Activated T-cell treated with anti-CD3 and anti-CD28 coated beads, Interleukin-2, amount 50 U/mL, for 72 hours (primary cell): ENCODE measurements around the gene CWC25. TPM values are rescaled to one million over a fixed set of nuclear protein-coding genes. Genes with fewer than 3 reads are reported as not detected.

Source experiments
- ATAC-seq, 2 donors: fragments of 150-1000 bp; cut with Tn5 transposase; replicated peaks in 1 of 2; 2 replicates each; pipeline ENCODE4 v1.10.0; 2021; ENCODE audit warnings: moderate library complexity in 2 of 2, mild to moderate bottlenecking in 1 of 2
- DNase-seq, 2 donors: peaks; one replicate each; pipeline ENCODE4 v3.0.0; 2021 to 2022; ENCODE audit warnings: mixed read lengths in 1 of 2
- H3K27ac Mint-ChIP-seq: one replicate; pipeline ENCODE4 v1.8.0; 2022; ENCODE audit warnings: mild to moderate bottlenecking, moderate library complexity, mixed read lengths
- H3K27me3 Mint-ChIP-seq: one replicate; pipeline ENCODE4 v1.8.0; 2022; ENCODE audit warnings: low read depth, mixed read lengths
- H3K36me3 Mint-ChIP-seq, 2 donors: one replicate each; pipeline ENCODE4 v1.8.0; 2022; ENCODE audit warnings: mixed read lengths in 2 of 2, mild to moderate bottlenecking in 1 of 2; ENCODE audit not compliant: insufficient read depth in 2 of 2
- H3K4me1 Mint-ChIP-seq: one replicate; pipeline ENCODE4 v1.8.0; 2022; ENCODE audit warnings: low read depth, mixed read lengths
- H3K4me3 Mint-ChIP-seq, 2 donors: one replicate each; pipeline ENCODE4 v1.8.0; 2022; ENCODE audit warnings: mild to moderate bottlenecking in 2 of 2, mixed read lengths in 2 of 2, moderate library complexity in 2 of 2
- H3K9me3 Mint-ChIP-seq, 2 donors: one replicate each; pipeline ENCODE4 v1.8.0; 2022; ENCODE audit warnings: mixed read lengths in 2 of 2
- total RNA-seq, 2 donors: library from RNA; stranded (reverse); gene quantifications; one replicate each; pipeline ENCODE4 v1.2.3, GENCODE V29; 2022

Gene CWC25
- total RNA-seq, 2 donors from 2014 or later: 29.7 to 33.5 TPM

DNA sequence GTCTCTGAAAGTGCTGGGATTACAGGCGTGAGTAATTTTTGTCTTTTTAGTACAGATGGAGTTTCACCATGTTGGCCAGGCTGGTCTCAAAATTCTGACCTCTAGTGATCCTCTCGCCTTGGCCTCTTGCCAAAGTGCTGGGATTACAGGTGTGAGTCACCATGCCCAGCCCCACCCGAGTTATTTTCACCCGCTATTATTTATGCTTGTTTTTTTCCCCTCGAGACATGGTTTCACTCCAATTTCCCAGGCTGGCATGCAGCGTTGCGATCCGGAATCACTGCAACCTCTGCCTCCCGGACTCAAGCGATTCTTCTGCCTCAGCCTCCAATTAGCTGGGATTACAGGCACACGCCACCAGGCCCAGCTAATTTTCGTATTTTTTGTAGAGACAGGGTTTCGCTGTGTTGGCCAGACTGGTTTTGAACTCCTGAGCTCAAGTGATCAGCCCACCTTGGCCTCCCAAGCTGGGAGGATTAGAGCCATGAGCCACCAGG, 19.2 kb upstream of the CWC25 start:
- ATAC-seq (no peak), DNase-seq (no peak)
- Mint-ChIP-seq H3K27me3 (no peaks in the 10 kb centered on the region), H3K27ac (no peak overlapping the region), H3K4me3 (no peak overlapping the region), H3K36me3 (peaks cover 4 to 12% of the 10 kb centered on the region in 2 donors), H3K4me1 (peaks cover 6% of the 10 kb centered on the region), H3K9me3 (no peaks in the 10 kb centered on the region)

GRCh38 chr17:38825762-38826247, 684 bp upstream of the CWC25 start:
- no peak for ATAC-seq
- Mint-ChIP-seq H3K27ac (peak overlapping the region; percentile 99), H3K4me1 (peaks cover 32% of the 10 kb centered on the region), H3K4me3 (peak overlapping the region; percentile 95 to 99), H3K36me3 (peaks cover 0 to 3% of the 10 kb centered on the region in 2 donors), H3K27me3 (no peaks in the 10 kb centered on the region), H3K9me3 (no peaks in the 10 kb centered on the region)
- no peak for DNase-seq

- no peaks in the 10 kb centered on the region for H3K9me3 Mint-ChIP-seq
- no peaks in the 10 kb centered on the region for H3K27me3 Mint-ChIP-seq
- H3K36me3 Mint-ChIP-seq: peaks cover 5 to 17% of the 10 kb centered on the region in 2 donors
- no peak overlapping the region for H3K4me3 Mint-ChIP-seq
- ATAC-seq (peak; percentile 84 to 88), DNase-seq (peak; percentile 38 to 53)
- H3K27ac Mint-ChIP-seq: no peak overlapping the region
- H3K4me1 Mint-ChIP-seq: peaks cover 13% of the 10 kb centered on the region
Measured at GRCh38 chr17:38815576-38816193, 9.4 kb downstream of the CWC25 start.

DNA sequence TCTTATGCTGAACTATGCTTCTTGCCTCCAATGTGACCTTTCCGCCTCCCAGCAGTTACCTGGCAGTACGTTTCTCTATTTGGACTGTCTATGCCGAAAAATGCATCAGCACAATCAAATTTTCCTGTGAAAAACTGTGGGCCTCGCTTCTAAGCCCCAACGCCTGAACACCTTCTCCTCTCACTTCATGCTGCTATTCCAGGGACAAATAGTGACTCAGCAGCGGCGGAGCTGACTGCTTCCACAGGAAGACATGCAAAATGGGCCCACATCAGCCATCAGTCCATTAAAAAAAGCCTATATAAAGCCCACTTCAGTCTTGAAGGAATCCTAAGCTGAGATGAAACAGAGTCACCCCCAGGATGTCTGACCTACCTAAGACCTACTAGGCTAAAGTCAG, 15.3 kb downstream of the CWC25 start:
- Mint-ChIP-seq H3K36me3 (peaks cover 9 to 33% of the 10 kb centered on the region in 2 donors), H3K27me3 (no peaks in the 10 kb centered on the region), H3K4me3 (no peak overlapping the region), H3K9me3 (no peaks in the 10 kb centered on the region), H3K4me1 (no peaks in the 10 kb centered on the region), H3K27ac (no peak overlapping the region)
- ATAC-seq: no peak
- no peak for DNase-seq

- Mint-ChIP-seq H3K9me3 (no peaks in the 10 kb centered on the region), H3K36me3 (peaks cover 4 to 31% of the 10 kb centered on the region in 2 donors)
- DNase-seq: no peak
Measured at GRCh38 chr17:38800237-38800760, 24.8 kb downstream of the CWC25 start.

GRCh38 chr17:38799501-38800236, 25.5 kb downstream of the CWC25 start, which contains the start of gene PIP4K2B:
PIP4K2B (minus strand) TSS chr17:38799556; CDS start chr17:38799424, 132 bp downstream.
- H3K4me1 Mint-ChIP-seq: peaks cover 40% of the 10 kb centered on the region
- peak within 1 kb of the TSS; percentile 85 for H3K27ac Mint-ChIP-seq
- ATAC-seq: peak; percentile 87 to 88
- H3K9me3 Mint-ChIP-seq: no peaks in the 10 kb centered on the region
- H3K4me3 Mint-ChIP-seq: peak within 1 kb of the TSS; percentile 91 to 99
- H3K27me3 Mint-ChIP-seq: no peaks in the 10 kb centered on the region
- peaks cover 4 to 33% of the 10 kb centered on the region in 2 donors for H3K36me3 Mint-ChIP-seq
- DNase-seq: peak; percentile 90 to 92

More at GRCh38 chr17:38800237-38800760, 24.8 kb downstream of the CWC25 start:
- peak overlapping the region; percentile 85 for H3K27ac Mint-ChIP-seq
- ATAC-seq: no peak
- no peaks in the 10 kb centered on the region for H3K27me3 Mint-ChIP-seq
- peak overlapping the region; percentile 88 to 91 for H3K4me3 Mint-ChIP-seq
- H3K4me1 Mint-ChIP-seq: peaks cover 38% of the 10 kb centered on the region

GRCh38 chr17:38798614-38799500, 26.3 kb downstream of the CWC25 start:
- peak overlapping the region; percentile 74 for H3K27ac Mint-ChIP-seq

GRCh38 chr17:38797828-38798227, 27.3 kb downstream of the CWC25 start:
- no peak for DNase-seq
- H3K27ac Mint-ChIP-seq: peak overlapping the region; percentile 74
- no peak for ATAC-seq
- peaks cover 4 to 28% of the 10 kb centered on the region in 2 donors for H3K36me3 Mint-ChIP-seq
- H3K9me3 Mint-ChIP-seq: no peaks in the 10 kb centered on the region
- no peaks in the 10 kb centered on the region for H3K27me3 Mint-ChIP-seq
- peaks cover 46% of the 10 kb centered on the region for H3K4me1 Mint-ChIP-seq
- peak overlapping the region; percentile 89 to 99 for H3K4me3 Mint-ChIP-seq

More at GRCh38 chr17:38798614-38799500, 26.3 kb downstream of the CWC25 start:
- Mint-ChIP-seq H3K4me3 (peak overlapping the region; percentile 89 to 99), H3K9me3 (no peaks in the 10 kb centered on the region), H3K4me1 (peaks cover 46% of the 10 kb centered on the region), H3K27me3 (no peaks in the 10 kb centered on the region), H3K36me3 (peaks cover 4 to 34% of the 10 kb centered on the region in 2 donors)
- DNase-seq (peak; percentile 65 to 69), ATAC-seq (peak; percentile 41 to 42)

- ATAC-seq (no peak), DNase-seq (no peak)
- no peak overlapping the region for H3K27ac Mint-ChIP-seq
- H3K4me3 Mint-ChIP-seq: peak overlapping the region; percentile 40 to 89
- H3K27me3 Mint-ChIP-seq: no peaks in the 10 kb centered on the region
- H3K36me3 Mint-ChIP-seq: peaks cover 4 to 28% of the 10 kb centered on the region in 2 donors
- H3K4me1 Mint-ChIP-seq: peaks cover 46% of the 10 kb centered on the region
- no peaks in the 10 kb centered on the region for H3K9me3 Mint-ChIP-seq
Measured at GRCh38 chr17:38797158-38797490, 28.0 kb downstream of the CWC25 start.

DNA sequence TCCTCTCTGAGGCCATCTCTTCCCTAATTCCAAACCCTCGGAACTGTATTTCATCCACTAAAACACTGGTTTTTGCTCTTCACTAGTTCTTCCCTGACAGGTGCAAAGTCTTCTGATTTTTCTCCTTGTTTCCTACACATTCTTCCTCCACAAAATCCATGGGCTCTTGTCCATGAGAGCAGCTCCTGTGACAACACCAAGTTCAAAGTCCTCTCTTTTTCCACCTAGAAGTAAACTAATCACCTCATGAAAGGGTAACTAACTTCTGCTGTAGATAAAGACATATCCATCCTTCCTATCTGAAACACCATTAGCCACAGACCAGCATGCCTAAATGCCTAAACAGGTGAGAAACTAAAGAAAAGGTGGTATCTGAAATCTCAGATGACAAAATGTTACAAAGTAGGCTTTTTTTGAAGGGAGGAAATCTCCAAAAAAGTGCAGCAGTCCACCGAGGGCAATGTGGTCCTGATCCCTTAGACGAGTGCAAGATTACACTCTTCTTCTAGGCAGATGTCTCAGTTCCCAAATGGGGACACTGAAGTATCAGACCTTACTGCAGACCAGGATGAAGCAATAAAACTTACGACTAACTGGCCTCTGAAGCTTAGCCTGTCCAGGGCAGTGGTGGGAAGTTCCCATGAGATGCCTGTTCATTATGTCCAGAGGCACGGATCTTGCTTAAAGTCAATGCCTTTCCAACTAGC, 28.5 kb downstream of the CWC25 start:
- ATAC-seq: no peak
- Mint-ChIP-seq H3K4me1 (peaks cover 46% of the 10 kb centered on the region), H3K36me3 (peaks cover 4 to 26% of the 10 kb centered on the region in 2 donors), H3K27ac (no peak overlapping the region), H3K9me3 (no peaks in the 10 kb centered on the region), H3K4me3 (peak overlapping the region; percentile 40 to 89), H3K27me3 (no peaks in the 10 kb centered on the region)
- DNase-seq: no peak

DNA sequence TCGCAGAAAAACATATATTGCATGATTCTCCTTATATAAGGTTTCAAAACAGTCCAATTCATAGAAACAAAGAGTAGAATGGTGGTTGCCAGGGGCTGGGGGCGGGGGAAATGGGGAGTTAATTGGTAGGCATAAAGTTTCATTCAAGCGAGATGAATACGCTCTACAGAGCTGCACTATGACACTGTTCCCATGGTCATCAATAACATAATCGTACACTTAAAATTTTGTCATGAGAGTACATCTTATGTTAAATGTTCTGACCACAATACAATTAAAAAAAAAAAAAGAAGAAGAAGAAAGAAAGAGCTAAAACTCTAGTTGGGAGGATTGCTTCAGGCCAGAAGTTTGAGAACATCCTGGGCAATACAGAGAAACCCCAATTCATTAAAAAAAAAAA, 30.9 kb downstream of the CWC25 start:
- DNase-seq (no peak), ATAC-seq (no peak)
- Mint-ChIP-seq H3K27me3 (no peaks in the 10 kb centered on the region), H3K4me3 (no peak overlapping the region), H3K27ac (no peak overlapping the region), H3K9me3 (no peaks in the 10 kb centered on the region), H3K36me3 (peaks cover 2 to 14% of the 10 kb centered on the region in 2 donors), H3K4me1 (peaks cover 38% of the 10 kb centered on the region)

DNA sequence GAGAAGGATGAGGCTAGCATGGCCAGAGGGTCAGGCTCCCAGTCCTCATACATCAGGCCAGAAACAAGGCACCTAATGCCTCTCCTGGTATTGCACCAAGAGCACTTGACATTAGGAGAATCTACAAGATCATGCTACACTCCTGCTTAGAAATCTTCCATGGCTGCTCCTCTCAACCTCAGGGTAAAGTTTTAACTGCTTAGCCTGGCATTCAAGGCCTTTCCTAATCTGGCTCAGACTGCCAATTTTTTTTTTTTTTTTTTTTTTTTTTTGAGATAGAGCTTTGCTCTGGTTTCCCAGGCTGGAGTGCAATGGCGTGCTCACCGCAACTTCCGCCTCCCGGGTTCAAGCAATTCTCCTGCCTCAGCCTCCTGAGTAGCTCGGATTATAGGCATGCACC, 34.0 kb downstream of the CWC25 start:
- DNase-seq (no peak), ATAC-seq (no peak)
- Mint-ChIP-seq H3K27me3 (no peaks in the 10 kb centered on the region), H3K9me3 (no peaks in the 10 kb centered on the region), H3K4me1 (peaks cover 14% of the 10 kb centered on the region), H3K27ac (no peak overlapping the region), H3K4me3 (no peak overlapping the region), H3K36me3 (peaks cover 0 to 8% of the 10 kb centered on the region in 2 donors)
